T follicular helper cell (primary cell): Measurements from ENCODE around the gene MAPK1IP1L.

Experiments
- DNase-seq: peaks from one replicate; pipeline ENCODE4 v3.0.0-alpha.2; 2020; ENCODE audit warnings: low read depth

MAPK1IP1L gene

DNA sequence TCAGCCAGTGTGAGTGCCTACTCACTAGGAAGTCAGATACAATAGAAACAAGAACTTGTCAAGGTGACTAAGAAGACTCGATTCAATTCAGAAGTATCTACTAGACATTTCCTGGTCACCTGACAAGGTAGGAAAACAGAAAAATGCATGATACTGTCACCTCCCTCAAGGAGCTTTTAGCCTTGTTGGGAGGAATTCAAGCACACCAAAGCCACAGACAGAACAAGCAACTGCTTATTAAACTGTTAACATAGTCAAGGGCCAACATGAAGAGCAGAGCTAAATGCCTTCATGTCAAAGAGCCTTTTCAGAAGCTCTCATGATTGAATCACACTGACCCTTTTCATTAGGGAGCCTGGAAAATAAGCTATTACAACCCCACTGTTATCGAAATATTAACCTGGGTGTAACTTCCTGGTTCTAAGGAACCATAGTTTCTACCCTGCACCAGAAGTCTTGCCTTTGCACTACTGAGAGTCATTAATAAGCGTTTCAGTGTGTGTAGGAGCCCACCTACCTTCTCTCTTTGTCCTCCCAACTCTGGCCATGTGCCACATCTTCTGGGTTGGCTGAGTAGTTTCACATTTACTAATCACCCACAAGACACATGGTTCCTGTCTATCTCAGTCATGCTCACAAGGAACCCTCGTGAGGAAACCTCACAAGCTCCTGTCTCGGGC lies 46.6 kb downstream of the MAPK1IP1L start:
- no peak for DNase-seq

DNA sequence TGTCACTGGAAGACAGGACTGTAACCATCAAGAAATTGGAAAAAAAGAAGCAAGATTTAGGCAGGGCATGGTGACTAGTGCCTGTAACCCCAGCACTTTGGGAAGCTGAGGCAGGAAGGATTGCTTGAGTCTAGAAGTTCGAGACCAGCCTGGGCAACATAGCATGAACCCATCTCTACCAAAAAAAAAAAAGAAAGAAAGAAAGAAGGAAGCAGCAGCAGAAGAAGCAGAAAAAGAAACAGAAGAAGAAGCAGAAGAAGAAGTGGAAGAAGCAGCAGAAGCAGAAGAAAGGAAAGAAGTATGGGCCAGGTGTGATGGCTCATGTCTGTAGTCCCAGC lies 47.1 kb downstream of the MAPK1IP1L start:
- DNase-seq = no peak

DNA sequence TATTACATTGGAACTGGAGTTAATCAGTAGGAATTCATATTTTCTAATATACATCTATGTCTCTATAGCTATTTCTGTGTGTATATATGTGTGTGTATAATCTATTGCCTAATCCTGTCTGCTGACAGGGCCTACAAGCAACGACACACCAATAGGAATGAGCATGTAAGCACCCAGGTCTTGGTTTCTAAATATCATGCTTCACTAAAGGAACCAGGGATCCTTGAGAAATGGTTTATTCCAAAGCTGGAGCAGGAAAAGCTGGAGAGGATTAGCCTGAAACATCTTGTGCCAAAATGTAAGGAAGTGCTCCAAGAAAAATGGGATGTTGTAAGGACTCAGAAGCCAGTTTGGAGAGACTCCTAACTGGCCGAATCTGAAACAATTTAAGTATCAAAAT lies 48.3 kb downstream of the MAPK1IP1L start:
- DNase-seq = no peak

DNA sequence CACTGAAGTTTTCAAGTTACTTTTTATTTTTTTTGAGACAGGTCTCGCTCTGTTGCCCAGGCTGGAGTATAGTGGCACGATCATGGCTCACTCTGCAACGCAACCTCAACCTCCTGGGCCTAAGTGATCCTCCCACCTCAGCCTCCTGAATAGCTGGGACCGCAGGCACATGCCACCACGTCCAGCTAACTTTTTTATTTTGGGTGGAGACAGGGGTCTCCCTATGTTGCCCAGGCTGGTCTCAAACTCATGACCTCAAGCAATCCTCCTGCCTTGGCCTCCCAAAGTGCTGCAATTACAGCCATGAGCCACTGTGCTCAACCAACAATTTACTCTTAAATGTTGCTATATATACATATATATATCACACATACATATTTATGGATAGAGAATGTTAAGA lies 50.3 kb downstream of the MAPK1IP1L start:
- no peak for DNase-seq

GRCh38 chr14:55102141-55102621 lies 50.7 kb downstream of the MAPK1IP1L start:
- DNase-seq = no peak

DNA sequence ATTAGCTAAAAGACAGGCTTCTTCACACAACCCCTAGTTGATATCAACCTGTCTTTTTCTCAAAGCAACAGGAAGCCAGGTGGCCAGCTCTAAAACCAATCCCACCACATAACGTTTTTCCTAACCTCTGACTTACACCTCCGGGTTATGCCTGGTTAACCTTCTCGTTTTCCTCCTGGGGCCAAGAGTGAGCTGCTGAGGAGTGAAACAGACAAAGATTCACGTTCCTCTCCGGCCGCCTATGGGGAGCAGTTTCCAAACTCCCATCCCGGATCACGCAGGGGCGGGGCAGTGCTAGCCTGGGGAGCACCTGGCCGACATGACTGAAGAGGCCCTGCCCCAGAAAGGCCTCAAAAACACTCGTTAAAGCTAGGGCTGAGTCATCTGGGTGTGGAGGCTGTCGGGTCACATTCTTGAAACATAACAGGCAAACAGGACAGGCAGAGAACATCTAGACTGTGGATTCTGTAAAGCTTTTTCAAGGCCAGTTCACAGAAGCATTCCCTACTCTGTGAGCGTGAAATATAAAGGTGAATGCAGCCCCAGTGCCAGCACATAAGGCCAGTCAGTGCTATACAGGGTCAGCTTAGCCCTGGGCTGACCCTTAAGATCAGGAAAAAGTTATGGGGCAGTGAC lies 51.7 kb downstream of the MAPK1IP1L start:
- DNase-seq = peak; percentile 18

DNA sequence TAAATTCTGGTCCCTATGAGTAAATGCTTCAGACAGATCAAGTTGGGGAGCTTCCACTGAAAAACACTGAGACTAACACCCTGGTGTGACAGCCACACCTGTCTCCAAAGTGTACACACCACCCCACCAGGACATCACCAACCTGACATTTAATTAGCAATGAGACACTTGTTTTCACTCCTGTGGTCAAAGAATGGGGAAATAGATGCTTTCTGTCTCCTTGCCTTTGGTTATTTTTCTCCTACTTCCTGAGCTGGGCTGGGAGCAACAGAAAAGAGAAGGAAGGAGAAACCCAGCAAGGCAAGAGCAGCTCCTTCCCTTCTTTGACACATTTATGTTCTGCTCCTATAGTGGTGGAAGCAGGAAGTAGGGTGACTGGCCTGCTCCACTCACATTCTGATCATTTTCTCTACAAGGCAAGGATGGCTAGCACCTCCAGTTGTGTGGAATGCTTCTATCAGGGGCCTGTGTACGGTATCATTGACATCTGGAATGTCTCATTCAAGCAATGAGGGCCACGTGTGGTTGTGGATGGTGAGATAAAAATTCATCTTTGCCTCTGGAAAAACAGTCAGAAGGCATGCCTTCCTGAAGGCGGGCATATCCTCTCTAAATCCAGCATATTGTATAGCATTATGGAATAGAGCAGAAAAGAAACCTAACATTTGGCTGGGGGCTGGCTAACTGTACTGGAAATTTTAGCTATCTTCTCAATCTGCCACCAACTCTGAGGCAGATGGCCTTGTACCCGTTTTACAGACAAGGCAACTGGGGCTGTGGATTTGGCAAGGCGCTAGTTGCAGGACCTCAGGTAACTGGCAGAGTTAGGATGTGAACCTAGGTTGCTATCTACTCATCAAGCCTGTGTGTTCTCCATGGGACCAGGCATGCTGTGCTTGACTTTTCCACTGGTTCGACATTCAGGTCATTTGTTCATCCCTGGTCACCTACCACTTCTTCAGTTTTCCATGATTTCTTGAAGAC lies 52.8 kb downstream of the MAPK1IP1L start:
- DNase-seq = no peak

GRCh38 chr14:55105991-55106390 lies 54.5 kb downstream of the MAPK1IP1L start:
- DNase-seq = no peak

DNA sequence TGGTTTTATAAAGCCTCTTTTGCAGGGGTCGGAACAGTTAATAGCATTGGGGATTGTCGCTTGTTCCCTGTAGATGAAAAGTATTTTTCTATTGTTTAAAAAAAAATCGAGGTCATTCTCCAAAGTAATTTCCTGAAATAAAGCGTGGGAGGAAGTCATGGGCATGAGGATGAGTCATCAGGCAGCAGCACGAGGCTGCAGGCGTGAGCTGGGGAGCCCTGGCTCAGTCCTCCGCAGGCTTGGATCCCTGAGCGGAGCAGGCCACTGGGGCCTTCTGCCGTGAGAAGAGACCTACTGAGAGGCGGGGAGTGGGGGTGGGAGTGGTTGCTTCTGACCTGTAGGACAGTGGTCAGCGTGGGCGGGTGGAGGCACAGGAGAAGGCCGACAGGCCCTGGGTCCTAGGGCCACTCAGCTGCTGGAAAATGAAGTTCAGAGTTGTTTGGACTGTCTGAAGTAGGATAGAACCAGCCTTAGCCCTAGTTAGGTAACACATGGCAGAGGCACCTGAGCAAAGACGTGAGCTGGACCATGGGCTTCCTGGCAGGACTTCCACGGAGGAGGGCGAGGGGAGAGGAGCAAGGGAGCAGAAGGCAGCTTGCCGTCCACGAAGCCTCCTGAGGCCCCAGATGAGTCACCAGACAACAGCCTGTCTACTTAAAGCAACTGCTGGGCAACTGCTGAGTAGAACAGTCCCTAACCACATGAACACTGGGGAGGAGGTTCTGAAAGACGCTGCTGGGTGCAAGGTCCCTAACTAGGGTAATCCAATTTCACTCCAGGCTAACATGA lies 56.5 kb downstream of the MAPK1IP1L start:
- DNase-seq = no peak

DNA sequence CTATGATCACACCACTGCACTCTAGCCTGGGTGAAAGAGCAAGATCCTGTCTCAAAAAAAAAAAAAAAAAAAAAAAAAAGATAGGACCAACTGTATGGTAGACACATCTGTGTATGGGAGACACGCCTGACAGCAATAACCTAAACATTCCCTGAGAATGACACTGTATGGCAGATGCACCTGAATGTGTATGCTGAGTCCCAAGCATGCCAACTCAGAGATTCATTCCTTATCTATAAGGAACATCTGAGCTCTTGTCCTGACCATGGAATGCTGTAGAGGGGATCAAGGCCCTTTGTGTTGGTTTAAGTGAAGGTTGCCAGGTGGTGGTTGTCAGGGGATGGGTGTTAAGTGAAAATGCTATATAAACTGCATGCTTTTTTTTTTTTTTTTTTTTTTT lies 58.4 kb downstream of the MAPK1IP1L start:
- no peak for DNase-seq

- no peak for DNase-seq
Measured at GRCh38 chr14:55111122-55111708, 59.8 kb downstream of the MAPK1IP1L start.

DNA sequence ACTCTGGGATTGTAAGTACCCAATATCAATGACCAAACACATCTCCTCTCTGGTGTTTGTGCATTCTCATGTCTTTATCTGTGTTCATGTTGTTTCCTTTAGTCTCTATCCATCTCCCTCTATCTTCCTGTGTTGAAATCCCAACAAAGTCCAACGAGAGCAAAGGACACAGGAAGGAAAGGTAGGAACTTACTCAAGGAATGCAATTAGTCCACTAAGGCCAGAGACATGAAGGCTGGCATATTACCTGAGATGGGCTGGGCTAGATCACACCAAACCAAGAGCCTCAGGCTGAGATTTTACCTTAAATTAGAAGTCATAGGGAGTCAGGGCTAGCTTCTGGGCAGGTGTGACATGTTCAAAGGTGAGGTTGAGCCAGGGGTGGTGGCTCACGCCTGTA lies 63.3 kb downstream of the MAPK1IP1L start:
- no peak for DNase-seq

DNA sequence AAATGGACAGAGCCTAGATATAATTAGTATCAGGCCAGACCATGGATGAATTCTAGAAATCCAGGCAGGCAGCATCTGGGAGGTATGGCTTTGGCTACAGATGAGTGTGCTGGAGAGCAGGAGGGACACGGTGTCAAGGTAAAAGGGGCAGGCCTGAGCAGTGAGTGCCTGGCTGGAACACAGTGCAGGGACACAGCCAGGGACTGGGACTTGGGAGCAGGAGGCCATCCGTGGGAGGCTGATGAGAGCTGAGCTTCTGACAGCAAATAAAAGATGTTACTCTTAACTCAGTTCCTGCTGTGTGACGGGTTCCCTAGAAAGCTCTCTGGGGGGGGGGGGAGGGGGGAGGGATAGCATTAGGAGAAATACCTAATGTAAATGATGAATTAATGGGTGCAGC lies 64.0 kb downstream of the MAPK1IP1L start:
- no peak for DNase-seq

DNA sequence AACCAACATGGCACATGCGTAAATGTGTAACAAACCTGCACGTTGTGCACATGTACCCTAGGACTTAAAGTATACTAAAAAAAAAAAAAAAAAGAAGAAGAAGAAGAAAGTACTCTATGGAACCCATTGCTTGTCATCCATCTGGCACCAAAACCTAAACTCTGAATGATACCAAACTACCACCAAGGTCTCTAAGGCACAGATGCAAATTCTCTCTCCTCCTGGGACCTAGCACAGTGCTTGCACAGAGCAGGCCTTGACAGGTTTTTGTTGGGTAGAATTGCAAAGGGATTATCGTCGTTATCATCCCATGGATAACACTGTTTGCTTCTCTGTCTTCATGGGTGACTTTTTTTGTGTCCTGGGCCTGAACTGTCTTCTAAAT lies 64.4 kb downstream of the MAPK1IP1L start:
- no peak for DNase-seq

GRCh38 chr14:55116246-55117030 lies 65.0 kb downstream of the MAPK1IP1L start:
- no peak for DNase-seq

DNA sequence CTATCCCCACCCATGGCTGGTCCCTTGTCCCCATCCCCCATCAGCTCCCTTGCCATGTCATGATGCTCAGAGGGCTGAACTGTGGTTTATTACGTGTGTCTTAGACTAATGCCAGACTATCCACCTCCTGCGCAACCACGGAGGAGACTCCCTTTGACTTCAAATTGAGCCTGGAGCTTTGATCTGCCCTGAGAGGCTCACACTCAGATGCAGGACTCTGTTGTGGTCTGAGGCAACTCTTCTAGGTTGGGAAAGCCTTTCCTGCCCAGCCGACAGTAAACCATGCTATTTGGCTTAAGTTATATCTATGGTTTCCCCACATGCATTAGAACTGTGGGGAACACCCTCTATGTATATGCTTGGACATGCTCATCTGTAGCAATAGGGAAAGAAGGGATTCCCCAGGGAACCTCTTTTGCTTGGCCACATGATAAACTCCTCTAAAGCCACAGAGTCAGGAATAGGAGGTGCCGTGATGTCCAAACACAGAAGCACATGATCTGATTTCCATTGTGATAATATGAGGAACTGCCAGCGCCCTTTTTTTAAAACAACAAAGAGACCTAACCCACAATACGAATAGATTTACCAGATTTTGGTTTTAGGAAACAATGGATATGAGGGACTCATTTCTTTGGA lies 66.5 kb downstream of the MAPK1IP1L start:
- no peak for DNase-seq

DNA sequence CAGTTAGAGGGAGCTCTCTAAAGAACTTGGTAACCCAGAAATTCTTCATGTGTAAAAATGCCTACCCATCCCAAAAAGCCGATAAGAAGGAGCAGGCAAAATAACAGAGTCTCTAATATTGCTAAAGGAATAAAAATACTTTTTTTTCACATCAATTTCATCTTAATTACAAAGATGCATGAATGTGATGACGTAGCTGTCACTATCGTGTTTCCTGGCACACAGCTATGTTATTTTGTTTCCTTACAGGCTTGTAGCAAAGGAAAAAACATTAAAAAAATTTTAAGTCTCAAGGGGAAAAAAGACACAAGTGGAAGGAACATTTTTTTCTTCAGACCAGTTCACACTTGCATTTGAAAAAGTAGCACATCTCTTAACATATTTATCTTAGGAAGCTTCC lies 67.3 kb downstream of the MAPK1IP1L start:
- DNase-seq = no peak
